Measurements from ENCODE around the gene PEX11B.
A peak's percentile ranks its signal among the peaks of the same experiment; 100 is the strongest.

The PEX11B gene

GRCh38 chr1:145891587-145892485 lies 26.7 kb downstream of the PEX11B start:
- no peaks in the 10 kb centered on the region for H3K4me1 ChIP-seq (ENCODE audit: low read length)
- DNase-seq = peak; percentile 61
- H3K4me2 ChIP-seq (ENCODE audit: low read depth, low read length) = no peak overlapping the region
- H3K27me3 ChIP-seq (replicated peaks; ENCODE audit: insufficient read depth, low read length) = no peaks in the 10 kb centered on the region
- no peak overlapping the region for H3K27ac ChIP-seq (ENCODE audit: low read length)
- H4K20me1 ChIP-seq (ENCODE audit: insufficient read depth, low read length) = no peaks in the 10 kb centered on the region
- no peak overlapping the region for H3K9ac ChIP-seq (ENCODE audit: low read length)
- no peaks in the 10 kb centered on the region for H3K36me3 ChIP-seq (replicated peaks; ENCODE audit: insufficient read depth, low read length)
- H3K79me2 ChIP-seq (ENCODE audit: low read length) = no peaks in the 10 kb centered on the region
- no peaks in the 10 kb centered on the region for H3F3A ChIP-seq (ENCODE audit: insufficient read depth, low read length)
- H3K9me2 ChIP-seq (replicated peaks; ENCODE audit: insufficient read depth, low read length) = no peaks in the 10 kb centered on the region
- H3K4me3 ChIP-seq (ENCODE audit: low read length) = no peak overlapping the region
- no peaks in the 10 kb centered on the region for H3K9me3 ChIP-seq (replicated peaks; ENCODE audit: insufficient read depth, low read length)
- 0 out of 2 replicates have a peak overlapping the region, but pooled peaks have one; percentile 0 for H2AFZ ChIP-seq (ENCODE audit: low read length)
- TF ChIP-seq CTCF (IDR thresholded peaks at IDR 0.05; ENCODE audit: low read length) = peak; percentile 90
- TF ChIP-seq EZH2phosphoT487 (IDR thresholded peaks at IDR 0.05; ENCODE audit: low read length) = no peak
- TF ChIP-seq EZH2 (optimal IDR thresholded peaks at IDR 0.05; ENCODE audit: low read depth, low read length) = no peak

GRCh38 chr1:145891143-145891542 lies 27.4 kb downstream of the PEX11B start:
- Histone ChIP-seq H3K4me2 (ENCODE audit: low read depth, low read length) (no peak overlapping the region), H3K9me2 (replicated peaks; ENCODE audit: insufficient read depth, low read length) (no peaks in the 10 kb centered on the region), H3F3A (ENCODE audit: insufficient read depth, low read length) (no peaks in the 10 kb centered on the region), H3K27me3 (replicated peaks; ENCODE audit: insufficient read depth, low read length) (no peaks in the 10 kb centered on the region), H2AFZ (ENCODE audit: low read length) (no peak overlapping the region), H3K4me3 (ENCODE audit: low read length) (no peak overlapping the region), H3K4me1 (ENCODE audit: low read length) (no peaks in the 10 kb centered on the region), H3K9ac (ENCODE audit: low read length) (no peak overlapping the region), H3K27ac (ENCODE audit: low read length) (no peak overlapping the region), H3K9me3 (replicated peaks; ENCODE audit: insufficient read depth, low read length) (no peaks in the 10 kb centered on the region), H4K20me1 (ENCODE audit: insufficient read depth, low read length) (no peaks in the 10 kb centered on the region), H3K36me3 (replicated peaks; ENCODE audit: insufficient read depth, low read length) (no peaks in the 10 kb centered on the region), H3K79me2 (ENCODE audit: low read length) (no peaks in the 10 kb centered on the region)
- no peak for DNase-seq
- TF ChIP-seq CTCF (IDR thresholded peaks at IDR 0.05; ENCODE audit: low read length) (no peak), EZH2phosphoT487 (IDR thresholded peaks at IDR 0.05; ENCODE audit: low read length) (no peak), EZH2 (optimal IDR thresholded peaks at IDR 0.05; ENCODE audit: low read depth, low read length) (no peak)

GRCh38 chr1:145889722-145890121 lies 28.8 kb downstream of the PEX11B start:
- Histone ChIP-seq H3K9me3 (replicated peaks; ENCODE audit: insufficient read depth, low read length) (no peaks in the 10 kb centered on the region), H3K27ac (ENCODE audit: low read length) (no peak overlapping the region), H2AFZ (ENCODE audit: low read length) (no peak overlapping the region), H3K27me3 (replicated peaks; ENCODE audit: insufficient read depth, low read length) (peaks cover 7% of the 10 kb centered on the region), H3K4me2 (ENCODE audit: low read depth, low read length) (no peak overlapping the region), H3K79me2 (ENCODE audit: low read length) (no peaks in the 10 kb centered on the region), H3K4me3 (ENCODE audit: low read length) (no peak overlapping the region), H4K20me1 (ENCODE audit: insufficient read depth, low read length) (no peaks in the 10 kb centered on the region), H3K36me3 (replicated peaks; ENCODE audit: insufficient read depth, low read length) (no peaks in the 10 kb centered on the region), H3F3A (ENCODE audit: insufficient read depth, low read length) (no peaks in the 10 kb centered on the region), H3K9ac (ENCODE audit: low read length) (no peak overlapping the region), H3K9me2 (replicated peaks; ENCODE audit: insufficient read depth, low read length) (no peaks in the 10 kb centered on the region), H3K4me1 (ENCODE audit: low read length) (0 out of 2 replicates have a peak, but pooled peaks cover 4% of the 10 kb centered on the region)
- DNase-seq = no peak
- TF ChIP-seq CTCF (IDR thresholded peaks at IDR 0.05; ENCODE audit: low read length) (no peak), EZH2 (optimal IDR thresholded peaks at IDR 0.05; ENCODE audit: low read depth, low read length) (no peak), EZH2phosphoT487 (IDR thresholded peaks at IDR 0.05; ENCODE audit: low read length) (no peak)

Measured in MM.1S (cell line).